Fibroblast of lung (primary cell): ENCODE results near the gene PILRA.
"Not testable (repeated sequence)": the region's sequence is repeated elsewhere in the genome, so short reads cannot be mapped to it uniquely, and the experiment has no call there.

ENCODE experiments used
- EZH2 ChIP-seq: IDR thresholded peaks from 2 replicates; pipeline ENCODE4 v1.5.1; 2012; ENCODE audit warnings: low read length, control low read depth, mild to moderate bottlenecking; ENCODE audit errors: missing control alignments
- TF ChIP-seq, protein P1 (sequence below), 2 donors: IDR thresholded peaks in 1 of 2; conservative IDR thresholded peaks in 1 of 2; 1 replicate in 1 of 2; 2 replicates in 1 of 2; pipeline ENCODE4 v1.5.1; 2011 to 2012; ENCODE audit warnings: low read length in 2 of 2, control low read depth in 1 of 2, inconsistent platforms in 1 of 2, low read depth in 1 of 2, mild to moderate bottlenecking in 1 of 2

DNA sequence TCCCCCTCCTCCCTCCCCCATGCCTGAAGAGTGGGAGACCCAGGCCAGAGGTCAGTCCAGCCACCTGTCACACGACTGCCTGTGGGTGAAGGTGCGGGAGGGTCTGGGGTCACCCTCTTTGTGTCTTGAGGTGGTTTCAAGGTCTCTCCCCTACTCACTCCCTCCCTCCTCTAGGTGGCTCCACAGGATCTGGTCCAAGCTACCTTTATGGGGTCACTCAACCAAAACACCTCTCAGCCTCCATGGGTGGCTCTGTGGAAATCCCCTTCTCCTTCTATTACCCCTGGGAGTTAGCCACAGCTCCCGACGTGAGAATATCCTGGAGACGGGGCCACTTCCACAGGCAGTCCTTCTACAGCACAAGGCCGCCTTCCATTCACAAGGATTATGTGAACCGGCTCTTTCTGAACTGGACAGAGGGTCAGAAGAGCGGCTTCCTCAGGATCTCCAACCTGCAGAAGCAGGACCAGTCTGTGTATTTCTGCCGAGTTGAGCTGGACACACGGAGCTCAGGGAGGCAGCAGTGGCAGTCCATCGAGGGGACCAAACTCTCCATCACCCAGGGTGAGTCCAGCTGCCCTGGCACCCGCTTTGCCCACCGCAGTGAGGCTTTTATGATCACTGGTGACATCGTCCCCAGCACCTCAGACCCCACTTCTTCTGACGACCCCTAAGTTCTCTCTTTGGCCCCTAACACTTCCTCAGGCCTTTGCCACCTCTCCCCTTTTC is 747 bp downstream of the PILRA start:
- TF ChIP-seq, protein P1, sequence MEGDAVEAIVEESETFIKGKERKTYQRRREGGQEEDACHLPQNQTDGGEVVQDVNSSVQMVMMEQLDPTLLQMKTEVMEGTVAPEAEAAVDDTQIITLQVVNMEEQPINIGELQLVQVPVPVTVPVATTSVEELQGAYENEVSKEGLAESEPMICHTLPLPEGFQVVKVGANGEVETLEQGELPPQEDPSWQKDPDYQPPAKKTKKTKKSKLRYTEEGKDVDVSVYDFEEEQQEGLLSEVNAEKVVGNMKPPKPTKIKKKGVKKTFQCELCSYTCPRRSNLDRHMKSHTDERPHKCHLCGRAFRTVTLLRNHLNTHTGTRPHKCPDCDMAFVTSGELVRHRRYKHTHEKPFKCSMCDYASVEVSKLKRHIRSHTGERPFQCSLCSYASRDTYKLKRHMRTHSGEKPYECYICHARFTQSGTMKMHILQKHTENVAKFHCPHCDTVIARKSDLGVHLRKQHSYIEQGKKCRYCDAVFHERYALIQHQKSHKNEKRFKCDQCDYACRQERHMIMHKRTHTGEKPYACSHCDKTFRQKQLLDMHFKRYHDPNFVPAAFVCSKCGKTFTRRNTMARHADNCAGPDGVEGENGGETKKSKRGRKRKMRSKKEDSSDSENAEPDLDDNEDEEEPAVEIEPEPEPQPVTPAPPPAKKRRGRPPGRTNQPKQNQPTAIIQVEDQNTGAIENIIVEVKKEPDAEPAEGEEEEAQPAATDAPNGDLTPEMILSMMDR (conservative IDR thresholded peaks at IDR 0.05 in 1 of 2, IDR thresholded peaks at IDR 0.05 in 1 of 2; ENCODE audit: low read depth in 1 of 2, low read length in 2 of 2), result not testable (repeated sequence)
- TF ChIP-seq EZH2, result not testable (repeated sequence)
